ENCODE results near the gene PDIA3.
"Not testable (repeated sequence)": the region's sequence is repeated elsewhere in the genome, so short reads cannot be mapped to it uniquely, and the experiment has no call there.

Gene PDIA3

GRCh38 chr15:43776718-43777266 lies 30.6 kb downstream of the PDIA3 start, which contains the start of gene ELL3:
TSS of gene ELL3 (minus strand) at chr15:43776966. CDS start at chr15:43776901, 65 bp downstream.
- DNase-seq = peak; percentile 90

DNA sequence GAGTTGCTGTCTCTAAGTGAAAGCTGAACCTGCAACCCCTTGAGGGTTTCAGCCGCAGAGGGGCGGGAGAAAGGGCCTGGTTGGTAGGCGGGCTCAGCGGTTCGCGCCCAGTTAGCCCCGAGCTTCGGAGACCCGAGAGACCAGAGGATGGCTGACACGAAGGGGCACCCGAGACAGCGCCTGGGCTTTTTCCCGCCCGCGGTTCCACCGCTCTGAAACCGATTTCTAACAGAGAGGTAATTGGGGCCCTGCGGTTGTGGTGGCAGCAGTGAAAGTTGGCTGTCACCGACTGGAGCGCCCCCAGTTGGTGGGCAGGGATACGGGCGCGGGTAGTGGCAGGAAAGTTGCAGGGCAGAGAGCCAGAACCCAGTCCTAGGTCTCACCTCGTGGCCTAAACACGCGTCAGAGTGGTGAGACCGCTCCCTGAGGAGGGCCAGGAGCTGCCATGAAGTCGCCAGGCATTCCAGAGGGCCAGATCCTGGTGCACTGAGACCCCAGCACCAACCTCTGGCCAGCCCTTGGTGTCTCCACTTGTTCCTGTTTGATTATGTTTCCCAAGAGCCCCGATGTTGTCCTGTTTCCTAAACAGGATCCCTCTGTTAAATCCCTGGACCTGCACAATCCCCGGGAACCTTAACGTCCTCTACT lies 31.2 kb downstream of the PDIA3 start:
- peak; percentile 91 for DNase-seq

DNA sequence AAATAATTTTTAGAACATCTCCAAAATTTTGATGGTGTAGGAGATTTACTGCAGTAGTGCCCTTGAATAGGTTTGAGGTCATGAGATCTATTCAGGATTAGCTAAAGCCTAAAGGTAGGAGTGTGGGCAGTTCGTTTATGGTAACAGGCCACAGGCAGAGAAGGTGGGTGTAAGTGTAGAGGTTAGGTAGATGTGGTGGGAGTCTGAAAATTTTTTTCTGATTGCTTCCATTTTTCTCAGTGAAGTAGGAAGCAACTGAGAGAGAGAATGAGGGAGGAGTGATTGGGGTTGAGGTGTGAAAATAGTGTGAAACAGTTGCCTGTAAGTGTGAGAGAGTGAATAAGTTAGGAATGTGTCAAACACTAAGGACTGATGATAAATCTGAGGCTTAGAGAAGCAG lies 32.8 kb downstream of the PDIA3 start:
- no peak for DNase-seq

- no peak for DNase-seq
Observed at GRCh38 chr15:43789409-43789808, 43.2 kb downstream of the PDIA3 start.

DNA sequence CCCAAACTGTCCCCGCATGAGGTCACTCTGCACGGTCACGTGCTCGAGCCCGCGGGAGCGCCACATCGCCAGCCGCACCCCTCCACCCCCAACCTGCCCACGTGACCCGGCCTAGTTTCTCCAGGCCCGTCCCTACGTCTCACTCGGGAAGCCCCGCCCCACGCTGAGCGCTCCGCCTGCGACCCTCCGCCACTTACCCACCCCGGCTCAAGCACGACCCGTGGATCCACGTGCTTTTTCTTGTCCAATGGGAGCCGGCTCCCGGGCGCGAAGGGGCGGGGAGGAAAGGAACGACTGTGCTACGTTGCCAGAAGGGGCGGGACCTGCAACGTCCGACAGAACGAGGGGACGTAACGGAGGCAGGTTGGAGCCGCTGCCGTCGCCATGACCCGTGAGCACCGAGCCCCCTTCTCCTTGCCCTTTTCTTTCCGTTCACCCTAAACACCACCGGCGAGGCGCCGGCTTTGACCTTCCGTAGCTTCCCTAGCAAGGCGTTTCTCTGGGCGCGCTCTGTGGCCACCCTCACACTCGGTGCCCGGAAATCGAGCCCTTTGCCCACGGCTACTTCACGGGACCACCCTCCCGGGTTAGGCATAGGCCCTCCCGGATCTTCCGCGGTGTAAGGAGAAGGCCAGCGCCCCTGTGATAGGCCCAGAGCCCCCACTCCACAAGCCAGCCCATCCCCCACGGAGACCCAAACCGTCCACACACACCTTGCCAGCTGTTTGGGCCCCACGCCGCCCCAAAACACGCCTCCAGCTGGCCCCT lies 45.9 kb downstream of the PDIA3 start, which contains the start of gene SERF2:
Gene SERF2 (plus strand): TSS at position 328 of the 768 bp plus-strand sequence. CDS start 57 bp downstream, at position 385.
- peak; percentile 99 for DNase-seq

GRCh38 chr15:43792761-43793476 lies 46.7 kb downstream of the PDIA3 start:
- DNase-seq = peak; percentile 42

DNA sequence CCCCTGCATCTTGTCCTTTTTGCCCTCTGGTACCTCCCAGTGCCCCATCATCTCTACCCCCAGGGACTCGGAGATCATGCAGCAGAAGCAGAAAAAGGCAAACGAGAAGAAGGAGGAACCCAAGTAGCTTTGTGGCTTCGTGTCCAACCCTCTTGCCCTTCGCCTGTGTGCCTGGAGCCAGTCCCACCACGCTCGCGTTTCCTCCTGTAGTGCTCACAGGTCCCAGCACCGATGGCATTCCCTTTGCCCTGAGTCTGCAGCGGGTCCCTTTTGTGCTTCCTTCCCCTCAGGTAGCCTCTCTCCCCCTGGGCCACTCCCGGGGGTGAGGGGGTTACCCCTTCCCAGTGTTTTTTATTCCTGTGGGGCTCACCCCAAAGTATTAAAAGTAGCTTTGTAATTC lies 47.4 kb downstream of the PDIA3 start:
- no peak for DNase-seq

- DNase-seq = no peak
Observed at GRCh38 chr15:43794269-43795037, 48.2 kb downstream of the PDIA3 start.

DNA sequence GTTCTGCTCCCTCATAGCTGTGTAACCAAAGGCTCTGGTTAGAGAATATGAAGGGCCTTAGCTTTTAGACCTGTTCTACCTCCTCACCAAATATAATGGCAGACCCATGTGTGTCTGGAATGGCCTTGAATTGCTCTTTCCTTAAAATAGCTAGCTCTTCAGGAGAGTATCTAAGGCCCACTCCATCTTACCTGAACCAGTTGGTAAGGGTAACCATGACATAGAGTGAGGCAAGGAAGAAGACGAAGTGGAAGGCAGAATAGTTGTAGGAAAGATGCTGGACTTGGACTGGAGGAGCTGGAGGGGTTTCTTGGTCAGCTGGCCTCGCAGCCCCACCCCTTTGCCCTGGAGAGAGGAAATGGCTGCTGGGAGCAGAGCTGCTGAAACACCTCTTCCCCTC lies 49.0 kb downstream of the PDIA3 start:
- no peak for DNase-seq

DNA sequence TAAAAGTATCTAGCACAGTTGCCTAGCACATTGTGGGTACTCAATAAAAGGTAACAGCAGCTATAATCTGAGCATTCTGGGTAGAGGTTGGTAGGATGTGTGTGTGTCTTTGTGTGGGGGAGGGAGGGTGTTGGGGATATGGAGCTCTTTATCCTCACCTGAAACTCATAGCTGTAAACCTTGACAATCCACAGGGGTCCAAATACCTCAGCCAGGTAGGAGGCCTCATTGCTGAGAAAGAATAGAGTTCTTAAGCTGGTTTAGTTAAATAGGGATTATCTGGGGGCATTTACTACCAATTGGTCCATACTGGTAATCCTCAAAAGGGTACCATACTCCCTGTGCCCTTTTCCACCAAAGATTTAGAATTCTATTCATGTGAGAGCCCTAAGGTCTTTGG lies 49.8 kb downstream of the PDIA3 start:
- no peak for DNase-seq

- DNase-seq = no peak
Observed at GRCh38 chr15:43796566-43796965, 50.3 kb downstream of the PDIA3 start.

DNA sequence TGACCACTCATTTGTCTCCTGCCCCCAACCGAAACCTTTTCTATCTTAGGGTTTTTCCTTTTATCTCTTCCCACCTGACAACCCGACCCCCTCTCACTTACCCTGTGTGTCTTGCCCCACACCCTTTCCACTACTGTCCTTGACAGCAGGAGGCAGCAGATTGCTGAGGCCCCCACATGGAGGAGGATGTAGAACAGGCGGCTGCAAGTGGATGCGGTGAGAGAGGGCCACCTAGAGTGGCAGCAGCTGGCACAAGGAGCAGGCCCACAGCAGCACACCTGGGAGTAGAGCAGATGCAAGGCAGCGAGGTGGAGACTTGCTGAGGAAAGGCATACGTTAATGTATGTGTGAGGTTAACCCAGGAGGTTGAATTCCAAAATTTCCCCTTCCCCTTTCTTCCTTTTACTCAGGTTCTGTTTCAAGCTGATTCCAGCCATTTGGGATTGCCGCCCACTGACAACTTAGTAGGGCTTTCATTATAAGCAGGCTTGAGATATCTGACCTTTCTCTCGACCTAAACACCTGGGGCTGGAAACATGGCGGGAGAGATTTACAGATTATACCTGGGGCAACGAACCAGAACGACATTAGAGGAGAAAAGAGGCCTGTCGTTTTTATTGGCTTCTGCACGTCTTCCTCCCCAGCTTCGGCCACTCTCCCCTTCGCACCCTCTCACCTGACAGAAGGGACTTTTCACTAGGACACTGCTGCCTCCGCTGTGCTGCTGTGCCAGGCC lies 53.1 kb downstream of the PDIA3 start:
- DNase-seq = no peak

GRCh38 chr15:43799945-43800285 lies 53.7 kb downstream of the PDIA3 start, which contains the start of gene SERINC4:
TSS of gene SERINC4 (minus strand) at chr15:43800220. CDS start at chr15:43799986, 234 bp downstream.
- DNase-seq = no peak

DNA sequence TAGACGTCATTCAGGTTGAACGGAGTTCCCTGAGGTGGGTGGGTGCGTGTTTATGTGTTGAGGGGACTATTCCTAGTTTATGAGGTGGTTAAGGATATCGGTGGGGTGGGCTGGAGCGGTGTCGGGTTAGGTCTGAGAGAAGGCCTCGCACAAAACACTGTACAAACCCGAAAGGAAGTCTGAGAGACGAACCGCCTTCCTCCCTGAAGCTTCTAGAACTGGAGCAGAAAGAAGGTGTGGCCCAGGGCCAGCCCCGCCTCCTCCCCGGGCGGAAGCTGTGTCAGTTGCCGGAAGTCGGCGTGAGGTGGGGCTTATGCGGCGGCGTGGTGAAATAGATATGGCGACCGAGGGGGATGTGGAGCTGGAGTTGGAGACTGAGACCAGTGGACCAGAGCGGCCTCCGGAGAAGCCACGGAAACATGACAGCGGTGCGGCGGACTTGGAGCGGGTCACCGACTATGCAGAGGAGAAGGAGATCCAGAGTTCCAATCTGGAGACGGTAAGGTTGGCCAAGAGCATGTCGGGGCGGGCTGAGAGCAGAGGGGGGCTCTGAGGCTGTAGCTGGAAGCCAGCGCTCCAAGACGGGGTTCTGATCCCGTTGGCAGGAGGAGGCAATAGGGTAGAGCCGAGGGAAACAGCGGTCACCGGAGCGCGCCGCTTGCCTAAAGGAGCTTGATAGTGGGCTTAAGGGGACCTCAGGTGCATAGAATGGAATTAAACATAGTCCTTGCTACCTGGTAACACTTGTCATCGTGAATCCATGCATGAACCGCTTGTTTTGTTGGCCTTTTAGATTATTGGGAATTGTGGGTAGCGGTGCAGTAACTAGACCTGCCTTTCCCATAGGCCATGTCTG lies 54.3 kb downstream of the PDIA3 start, which contains the start of gene HYPK:
Gene HYPK (plus strand): TSS at position 314 of the 856 bp plus-strand sequence. CDS start 24 bp downstream, at position 338.
- DNase-seq = peak; percentile 93

DNA sequence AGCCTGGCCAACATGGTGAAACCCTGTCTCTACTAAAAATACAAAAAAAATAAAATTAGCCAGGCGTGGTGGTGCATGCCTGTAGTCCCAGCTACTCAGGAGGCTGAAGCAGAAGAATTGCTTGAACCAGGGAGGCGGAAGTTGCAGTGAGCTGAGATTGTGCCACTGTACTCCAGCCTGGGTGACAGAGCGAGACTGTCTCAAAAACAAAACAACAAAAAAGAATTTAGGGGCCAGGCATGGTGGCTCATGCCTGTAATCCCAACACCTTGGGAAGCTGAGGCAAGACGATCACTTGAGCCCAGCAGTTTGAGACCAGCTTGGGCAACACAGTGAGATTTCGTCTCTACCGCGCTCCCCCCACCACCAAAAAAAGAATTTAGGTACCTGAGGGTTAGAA lies 56.4 kb downstream of the PDIA3 start:
- not testable (repeated sequence) for DNase-seq

- DNase-seq = no peak
Observed at GRCh38 chr15:43808435-43808950, 62.3 kb downstream of the PDIA3 start.

- DNase-seq = no peak
Observed at GRCh38 chr15:43808960-43809678, 62.9 kb downstream of the PDIA3 start.

GRCh38 chr15:43815064-43815463 lies 68.8 kb downstream of the PDIA3 start:
- not testable (repeated sequence) for DNase-seq

GRCh38 chr15:43821505-43821904 lies 75.3 kb downstream of the PDIA3 start:
- DNase-seq = no peak
